Tibial nerve (tissue), 4 donors: ENCODE results near the gene IQCN.

Experiments
- CTCF ChIP-seq, 5 experiments: fragments of 200-600 bp in 3 of 5; fragments of 450-650 bp in 2 of 5; sonication (generic) in 3 of 5; IDR thresholded peaks; one replicate each; pipeline ENCODE4 v1.5.1; 2016 to 2019; ENCODE audit warnings: antibody characterized with exemption in 5 of 5, mild to moderate bottlenecking in 3 of 5, moderate library complexity in 2 of 5
- EP300 ChIP-seq, 2 donors: sonication (generic); formaldehyde crosslinking; IDR thresholded peaks; one replicate each; pipeline ENCODE4 v1.6.1; 2017; ENCODE audit warnings: antibody characterized with exemption in 2 of 2, mild to moderate bottlenecking in 1 of 2
- POLR2A ChIP-seq, 2 donors: fragments of 450-650 bp; IDR thresholded peaks; one replicate each; pipeline ENCODE4 v1.6.1; 2017; ENCODE audit warnings: antibody characterized with exemption in 2 of 2, mild to moderate bottlenecking in 2 of 2, moderate library complexity in 2 of 2

- TF ChIP-seq POLR2A (IDR thresholded peaks at IDR 0.05) (no peak), CTCF (IDR thresholded peaks at IDR 0.05) (no peak), EP300 (IDR thresholded peaks at IDR 0.05) (no peak)
Measured at GRCh38 chr19:18294467-18294864, 20.2 kb upstream of the IQCN start.
